CD14-positive monocyte (primary cell): Measurements from ENCODE around the gene TEX30. TPM values are rescaled to one million over a fixed set of nuclear protein-coding genes. Genes with fewer than 3 reads are reported as not detected.

Experiments used
- DNase-seq, 3 donors: peaks; one replicate each; pipeline ENCODE4 v3.0.0-alpha.2; 2011 to 2022
- H2AFZ ChIP-seq: 2 replicates; pipeline ENCODE4 v1.6.0; 2012; ENCODE audit warnings: mild to moderate bottlenecking, low read depth, low read length, inconsistent platforms; ENCODE audit not compliant: insufficient read depth, poor library complexity, severe bottlenecking
- H3K27ac ChIP-seq, 2 donors: 1 replicate in 1 of 2; 2 replicates in 1 of 2; pipeline ENCODE4 v1.5.1; 2012 to 2013; ENCODE audit warnings: low read length in 2 of 2, control low read depth in 1 of 2, inconsistent platforms in 1 of 2, low read depth in 1 of 2, mild to moderate bottlenecking in 1 of 2
- H3K27me3 ChIP-seq, 2 donors: one replicate each; pipeline versions ENCODE4 v1.6.0 to v1.6.1; 2011 to 2013; ENCODE audit warnings: low read length in 2 of 2; ENCODE audit not compliant: control insufficient read depth in 2 of 2, insufficient read depth in 2 of 2
- H3K36me3 ChIP-seq, 2 donors: replicated peaks in 1 of 2; 1 replicate in 1 of 2; 2 replicates in 1 of 2; pipeline versions ENCODE4 v1.5.1 to v1.6.1; 2012 to 2013; ENCODE audit warnings: low read length in 2 of 2, control low read depth in 1 of 2, inconsistent platforms in 1 of 2, mild to moderate bottlenecking in 1 of 2; ENCODE audit not compliant: insufficient read depth in 2 of 2, control insufficient read depth in 1 of 2
- H3K4me1 ChIP-seq, 2 donors: 1 replicate in 1 of 2; 2 replicates in 1 of 2; pipeline versions ENCODE4 v1.5.1 to v1.6.1; 2012 to 2013; ENCODE audit warnings: low read length in 2 of 2, control low read depth in 1 of 2, inconsistent platforms in 1 of 2, mild to moderate bottlenecking in 1 of 2, moderate library complexity in 1 of 2; ENCODE audit not compliant: insufficient read depth in 2 of 2, control insufficient read depth in 1 of 2
- H3K4me2 ChIP-seq: replicated peaks from 2 replicates; pipeline ENCODE3; 2012; ENCODE audit warnings: low read length, moderate library complexity, mild to moderate bottlenecking; ENCODE audit not compliant: poor library complexity, severe bottlenecking; ENCODE audit errors: extremely low read depth
- H3K4me3 ChIP-seq, 3 experiments: fragments of 200-600 bp in 1 of 3; sonication (generic) in 1 of 3; replicated peaks in 1 of 3; 1 replicate in 2 of 3; 2 replicates in 1 of 3; pipeline ENCODE4 v1.5.1; 2011 to 2013; ENCODE audit warnings: low read length in 3 of 3, mild to moderate bottlenecking in 3 of 3, control low read depth in 2 of 3, low read depth in 2 of 3, inconsistent platforms in 1 of 3, moderate library complexity in 1 of 3
- H3K79me2 ChIP-seq: 2 replicates; pipeline ENCODE4 v1.6.0; 2012; ENCODE audit warnings: mild to moderate bottlenecking, control low read depth, inconsistent platforms, low read length, moderate library complexity; ENCODE audit not compliant: insufficient read depth
- H3K9ac ChIP-seq: 2 replicates; pipeline ENCODE4 v1.6.0; 2017; ENCODE audit warnings: low read length, mild to moderate bottlenecking; ENCODE audit not compliant: insufficient read depth, poor library complexity, severe bottlenecking
- H3K9me3 ChIP-seq, 2 donors: replicated peaks in 1 of 2; 1 replicate in 1 of 2; 2 replicates in 1 of 2; pipeline versions ENCODE4 v1.5.1 to v1.6.1; 2012 to 2013; ENCODE audit warnings: low read length in 2 of 2, control low read depth in 1 of 2; ENCODE audit not compliant: control insufficient read depth in 1 of 2, insufficient read depth in 1 of 2
- H4K20me1 ChIP-seq: 2 replicates; pipeline ENCODE4 v1.6.0; 2012; ENCODE audit warnings: mild to moderate bottlenecking, low read length, control low read depth, moderate library complexity; ENCODE audit not compliant: insufficient read depth
- H3K27ac Mint-ChIP-seq, 7 donors: one replicate each; pipeline ENCODE4 v1.8.0; 2020; ENCODE audit warnings: mild to moderate bottlenecking in 7 of 7, mixed read lengths in 7 of 7, moderate library complexity in 6 of 7, inconsistent platforms in 2 of 7
- H3K27me3 Mint-ChIP-seq, 3 donors: one replicate each; pipeline ENCODE4 v1.8.0; 2021 to 2022; ENCODE audit warnings: low read depth in 3 of 3, mild to moderate bottlenecking in 3 of 3, mixed read lengths in 3 of 3, moderate library complexity in 3 of 3, inconsistent platforms in 1 of 3
- H3K36me3 Mint-ChIP-seq, 2 donors: one replicate each; pipeline ENCODE4 v1.8.0; 2020; ENCODE audit warnings: mixed read lengths in 2 of 2, inconsistent platforms in 1 of 2, mild to moderate bottlenecking in 1 of 2
- H3K4me1 Mint-ChIP-seq: one replicate; pipeline ENCODE4 v1.8.0; 2020; ENCODE audit warnings: mild to moderate bottlenecking, mixed read lengths
- H3K4me3 Mint-ChIP-seq, 2 donors: one replicate each; pipeline ENCODE4 v1.8.0; 2020; ENCODE audit warnings: mild to moderate bottlenecking in 2 of 2, mixed read lengths in 2 of 2, moderate library complexity in 1 of 2
- H3K9me3 Mint-ChIP-seq, 7 donors: one replicate each; pipeline ENCODE4 v1.8.0; 2020 to 2022; ENCODE audit warnings: mixed read lengths in 7 of 7, mild to moderate bottlenecking in 6 of 7, moderate library complexity in 6 of 7, inconsistent platforms in 2 of 7
- WGBS: methylation state at CpG from one replicate; pipeline ENCODE4 v1.1.5; 2013; ENCODE audit warnings: missing lambda C conversion rate; ENCODE audit not compliant: insufficient coverage; 5-methylcytosine and 5-hydroxymethylcytosine counted together
- intact Hi-C, 2 donors: fragments of 100-400 bp; cut with micrococcal nuclease; formaldehyde crosslinking; loops; one replicate each; pipeline versions ENCODE4 v1.15.0 to v1.15.1; 2023
- polyA plus RNA-seq, 3 donors: library from polyadenylated mRNA; depleted of rRNA in 1 of 3; unstranded in 2 of 3; stranded (reverse) in 1 of 3; fragments of 300-500 nt in 2 of 3; fragments of >200 nt in 1 of 3; fragmentation: Illumina TruSeq in 2 of 3; gene quantifications; 1 replicate in 2 of 3; 2 replicates in 1 of 3; pipeline ENCODE4 v1.2.3, GENCODE V29; 2012 to 2021
- TF ChIP-seq, protein P1 (sequence below): fragments of 200-600 bp; IDR thresholded peaks from one replicate; pipeline ENCODE4 v1.8.0; 2022; ENCODE audit warnings: antibody characterized with exemption, mild to moderate bottlenecking

The TEX30 gene
- polyA plus RNA-seq, 3 donors = 2.7 to 11.3 (median 10.9) TPM

DNA sequence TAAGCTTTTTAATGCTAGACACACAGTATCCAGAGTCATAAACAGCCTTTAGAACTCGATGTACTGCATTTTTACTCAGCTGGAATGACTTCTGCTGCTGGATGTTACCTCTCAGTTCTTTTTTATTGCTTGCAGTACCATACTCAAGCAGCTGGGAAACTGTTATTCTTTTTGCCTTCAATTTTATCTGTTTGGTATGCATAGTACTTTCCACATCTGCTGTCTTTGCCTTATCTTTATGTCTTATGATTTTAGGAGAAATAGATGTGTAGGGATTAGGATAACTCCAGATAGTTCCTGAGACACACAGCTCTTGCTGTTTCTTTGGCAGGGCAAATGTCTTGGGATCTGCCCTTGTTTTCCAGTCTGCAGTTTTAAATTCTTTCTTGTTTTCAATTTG, 31.5 kb downstream of the TEX30 start:
- Histone ChIP-seq H2AFZ (no peak overlapping the region), H3K79me2 (no peaks in the 10 kb centered on the region), H3K4me3 (no peak overlapping the region), H3K27me3 (no peaks in the 10 kb centered on the region), H3K9me3 (no peaks in the 10 kb centered on the region), H3K9ac (no peak overlapping the region), H3K36me3 (no peaks in the 10 kb centered on the region), H4K20me1 (no peaks in the 10 kb centered on the region), H3K4me2 (no peak overlapping the region), H3K4me1 (no peaks in the 10 kb centered on the region), H3K27ac (no peak overlapping the region)
- intact Hi-C loops = no loop called here
- TF ChIP-seq, protein P1, sequence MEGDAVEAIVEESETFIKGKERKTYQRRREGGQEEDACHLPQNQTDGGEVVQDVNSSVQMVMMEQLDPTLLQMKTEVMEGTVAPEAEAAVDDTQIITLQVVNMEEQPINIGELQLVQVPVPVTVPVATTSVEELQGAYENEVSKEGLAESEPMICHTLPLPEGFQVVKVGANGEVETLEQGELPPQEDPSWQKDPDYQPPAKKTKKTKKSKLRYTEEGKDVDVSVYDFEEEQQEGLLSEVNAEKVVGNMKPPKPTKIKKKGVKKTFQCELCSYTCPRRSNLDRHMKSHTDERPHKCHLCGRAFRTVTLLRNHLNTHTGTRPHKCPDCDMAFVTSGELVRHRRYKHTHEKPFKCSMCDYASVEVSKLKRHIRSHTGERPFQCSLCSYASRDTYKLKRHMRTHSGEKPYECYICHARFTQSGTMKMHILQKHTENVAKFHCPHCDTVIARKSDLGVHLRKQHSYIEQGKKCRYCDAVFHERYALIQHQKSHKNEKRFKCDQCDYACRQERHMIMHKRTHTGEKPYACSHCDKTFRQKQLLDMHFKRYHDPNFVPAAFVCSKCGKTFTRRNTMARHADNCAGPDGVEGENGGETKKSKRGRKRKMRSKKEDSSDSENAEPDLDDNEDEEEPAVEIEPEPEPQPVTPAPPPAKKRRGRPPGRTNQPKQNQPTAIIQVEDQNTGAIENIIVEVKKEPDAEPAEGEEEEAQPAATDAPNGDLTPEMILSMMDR = no peak
- DNase-seq = no peak
- no peaks in the 10 kb centered on the region for H3K4me1 Mint-ChIP-seq
- 75% methylated on average over 1 of the region's 1 CpG for WGBS
- H3K36me3 Mint-ChIP-seq = no peaks in the 10 kb centered on the region
- peaks cover 0 to 3% (median 0%) of the 10 kb centered on the region in 3 donors for H3K27me3 Mint-ChIP-seq
- H3K9me3 Mint-ChIP-seq = peaks cover 0 to 2% (median 0%) of the 10 kb centered on the region in 7 donors
- no peak overlapping the region for H3K27ac Mint-ChIP-seq
- no peak overlapping the region for H3K4me3 Mint-ChIP-seq

DNA sequence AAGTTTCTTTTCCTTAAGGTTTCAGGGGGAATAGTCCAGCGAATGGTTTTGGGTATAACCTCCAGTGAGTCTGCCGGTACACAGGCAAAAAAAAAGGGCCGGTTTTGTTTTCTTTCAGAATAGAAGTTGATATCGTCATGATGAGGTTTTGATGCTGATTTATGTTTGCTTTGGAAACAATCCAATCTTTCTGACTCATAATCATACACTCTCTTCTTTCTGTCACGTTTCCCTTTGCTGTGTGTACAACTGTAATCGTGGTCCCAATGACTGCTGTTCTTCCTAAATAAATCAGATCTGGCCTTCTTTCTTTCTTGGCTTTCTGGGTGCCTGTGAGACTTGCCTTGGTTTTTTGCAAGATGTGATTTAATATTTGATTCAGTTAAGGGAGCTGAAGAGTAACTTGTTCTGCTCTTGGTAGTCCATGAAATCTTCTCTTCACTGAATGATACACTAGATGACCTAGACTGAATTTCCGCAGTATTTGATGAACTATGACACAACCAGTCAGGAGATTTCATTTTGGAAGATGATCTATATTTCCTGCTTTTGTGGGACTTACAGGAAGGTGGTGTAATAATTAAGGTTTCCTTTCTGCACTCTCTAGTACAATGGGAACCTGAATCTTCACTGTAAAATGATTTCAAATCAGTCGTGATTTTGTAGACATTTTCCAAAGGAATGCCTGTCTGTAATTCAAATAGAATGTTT, 43.9 kb downstream of the TEX30 start:
- Histone ChIP-seq H3K4me2 (no peak overlapping the region), H3K9ac (no peak overlapping the region), H3K4me3 (no peak overlapping the region), H3K27ac (no peak overlapping the region), H3K79me2 (no peaks in the 10 kb centered on the region), H3K9me3 (no peaks in the 10 kb centered on the region), H2AFZ (peak overlapping the region; percentile 26), H3K27me3 (no peaks in the 10 kb centered on the region), H4K20me1 (no peaks in the 10 kb centered on the region), H3K36me3 (no peaks in the 10 kb centered on the region), H3K4me1 (peaks cover 9 to 14% of the 10 kb centered on the region in 2 donors)
- Mint-ChIP-seq H3K4me1 (peaks cover 21% of the 10 kb centered on the region), H3K27me3 (peaks cover 0 to 2% (median 2%) of the 10 kb centered on the region in 3 donors), H3K36me3 (no peaks in the 10 kb centered on the region), H3K9me3 (peaks cover 0 to 5% (median 0%) of the 10 kb centered on the region in 7 donors), H3K27ac (peak overlapping the region in 2 of 7 donors; percentile 3 to 82), H3K4me3 (peak overlapping the region in 1 of 2 donors; percentile 48)
- DNase-seq = peak in 2 of 3 donors; percentile 1 to 22
- intact Hi-C loops = no loop called here
- TF ChIP-seq, protein P1 = no peak
- WGBS = 30% methylated on average over 2 of the region's 8 CpGs
